Breast epithelium (tissue), 4 donors: Measurements from ENCODE around the gene ZC3H11A. TPM values are rescaled to one million over a fixed set of nuclear protein-coding genes. Genes with fewer than 3 reads are reported as not detected.
"Not testable (repeated sequence)": the region's sequence is repeated elsewhere in the genome, so short reads cannot be mapped to it uniquely, and the experiment has no call there.

ENCODE experiments used
- DNase-seq, 2 donors: peaks; one replicate each; pipeline ENCODE4 v3.0.0-alpha.2; 2019; ENCODE audit warnings: low spot score in 2 of 2
- H3K27ac ChIP-seq, 2 donors: fragments of 200-600 bp; sonication (generic) in 1 of 2; one replicate each; pipeline ENCODE4 v1.5.1; 2016 to 2019; ENCODE audit warnings: mild to moderate bottlenecking in 1 of 2
- H3K27me3 ChIP-seq, 2 donors: fragments of 200-600 bp; sonication (generic) in 1 of 2; one replicate each; pipeline versions ENCODE4 v1.5.1 to v1.6.0; 2017 to 2019; ENCODE audit warnings: control low read depth in 1 of 2, mild to moderate bottlenecking in 1 of 2
- H3K36me3 ChIP-seq: fragments of 200-600 bp; one replicate; pipeline ENCODE4 v1.5.1; 2019
- H3K4me1 ChIP-seq, 2 donors: fragments of 200-600 bp; sonication (generic); one replicate each; pipeline ENCODE4 v1.5.1; 2016 to 2019; ENCODE audit warnings: control low read depth in 1 of 2
- H3K4me3 ChIP-seq, 3 donors: fragments of 200-600 bp; sonication (generic); 1 replicate in 2 of 3; 2 replicates in 1 of 3; pipeline ENCODE4 v1.5.1; 2016 to 2019; ENCODE audit warnings: mild to moderate bottlenecking in 3 of 3, moderate library complexity in 2 of 3
- H3K9me3 ChIP-seq, 2 donors: fragments of 200-600 bp; sonication (generic) in 1 of 2; one replicate each; pipeline ENCODE4 v1.5.1; 2016 to 2019; ENCODE audit warnings: control low read depth in 1 of 2
- POLR2A ChIP-seq: fragments of 450-650 bp; IDR thresholded peaks from one replicate; pipeline ENCODE4 v1.6.1; 2016; ENCODE audit warnings: antibody characterized with exemption, mild to moderate bottlenecking, moderate library complexity
- POLR2AphosphoS5 ChIP-seq, 3 donors: sonication (generic); formaldehyde crosslinking; IDR thresholded peaks; one replicate each; pipeline ENCODE4 v1.6.1; 2017; ENCODE audit warnings: antibody characterized with exemption in 3 of 3
- intact Hi-C: fragments of 100-400 bp; cut with DNase I; formaldehyde crosslinking; loops from one replicate; pipeline ENCODE4 v1.15.1; 2023; ENCODE audit warnings: low total_unique reads
- total RNA-seq, 3 donors: library from RNA; depleted of rRNA; stranded (reverse); fragments of >200 nt; gene quantifications; one replicate each; pipeline ENCODE4 v1.1.0, GENCODE V29; 2016
- TF ChIP-seq, protein P1 (sequence below), 3 donors: fragments of 450-650 bp; IDR thresholded peaks; one replicate each; pipeline ENCODE4 v1.5.1; 2016 to 2017; ENCODE audit warnings: antibody characterized with exemption in 3 of 3, mild to moderate bottlenecking in 3 of 3, moderate library complexity in 3 of 3

ZC3H11A gene
- total RNA-seq, 3 donors from 2014 or later: 102 to 154 (median 124) TPM

DNA sequence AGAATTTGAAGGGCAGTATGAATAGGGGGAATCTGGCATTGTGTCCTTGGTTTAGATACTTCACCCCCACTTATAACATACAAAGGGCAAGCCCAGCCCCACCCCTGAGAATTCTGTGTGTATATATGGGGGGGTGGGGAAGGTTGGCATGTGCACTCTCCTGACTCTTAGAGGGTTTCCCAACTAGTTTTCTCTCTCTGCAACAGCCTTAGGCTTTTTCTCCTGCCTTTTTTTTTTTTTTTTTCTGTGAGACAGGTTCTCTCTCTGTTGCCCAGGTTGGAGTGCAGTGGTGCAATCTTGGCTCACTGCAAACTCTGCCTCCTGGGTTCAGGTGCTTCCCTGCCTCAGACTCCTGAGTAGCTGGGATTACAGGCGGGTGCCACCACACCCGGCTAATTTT, 2.9 kb upstream of the ZC3H11A start:
- intact Hi-C loops: no loop called here
- TF ChIP-seq POLR2AphosphoS5 (IDR thresholded peaks at IDR 0.05) (no peak), POLR2A (no peak)
- TF ChIP-seq, protein P1, sequence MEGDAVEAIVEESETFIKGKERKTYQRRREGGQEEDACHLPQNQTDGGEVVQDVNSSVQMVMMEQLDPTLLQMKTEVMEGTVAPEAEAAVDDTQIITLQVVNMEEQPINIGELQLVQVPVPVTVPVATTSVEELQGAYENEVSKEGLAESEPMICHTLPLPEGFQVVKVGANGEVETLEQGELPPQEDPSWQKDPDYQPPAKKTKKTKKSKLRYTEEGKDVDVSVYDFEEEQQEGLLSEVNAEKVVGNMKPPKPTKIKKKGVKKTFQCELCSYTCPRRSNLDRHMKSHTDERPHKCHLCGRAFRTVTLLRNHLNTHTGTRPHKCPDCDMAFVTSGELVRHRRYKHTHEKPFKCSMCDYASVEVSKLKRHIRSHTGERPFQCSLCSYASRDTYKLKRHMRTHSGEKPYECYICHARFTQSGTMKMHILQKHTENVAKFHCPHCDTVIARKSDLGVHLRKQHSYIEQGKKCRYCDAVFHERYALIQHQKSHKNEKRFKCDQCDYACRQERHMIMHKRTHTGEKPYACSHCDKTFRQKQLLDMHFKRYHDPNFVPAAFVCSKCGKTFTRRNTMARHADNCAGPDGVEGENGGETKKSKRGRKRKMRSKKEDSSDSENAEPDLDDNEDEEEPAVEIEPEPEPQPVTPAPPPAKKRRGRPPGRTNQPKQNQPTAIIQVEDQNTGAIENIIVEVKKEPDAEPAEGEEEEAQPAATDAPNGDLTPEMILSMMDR (IDR thresholded peaks at IDR 0.05): no peak
- Histone ChIP-seq H3K27me3 (no peaks in the 10 kb centered on the region), H3K36me3 (no peaks in the 10 kb centered on the region), H3K4me1 (no peaks in the 10 kb centered on the region), H3K4me3 (no peak overlapping the region), H3K27ac (peak overlapping the region in 1 of 2 donors; percentile 62), H3K9me3 (no peaks in the 10 kb centered on the region)
- peak in 1 of 2 donors; percentile 43 for DNase-seq

- H3K36me3 ChIP-seq, DNase-seq, H3K4me3 ChIP-seq, H3K4me1 ChIP-seq, intact Hi-C loops, H3K9me3 ChIP-seq, H3K27me3 ChIP-seq: not testable (repeated sequence)
- H3K27ac ChIP-seq: peak overlapping the region in 1 of 2 donors; percentile 40
These were observed 1.9 kb upstream of the ZC3H11A start for GRCh38 chr1:203793561-203793960.

- Histone ChIP-seq H3K27ac (peak overlapping the region; percentile 97 to 98), H3K4me3 (peak overlapping the region; percentile 83 to 86 (median 85))
- intact Hi-C loops: no loop called here
These were observed 521 bp upstream of the ZC3H11A start for GRCh38 chr1:203794764-203795440.

DNA sequence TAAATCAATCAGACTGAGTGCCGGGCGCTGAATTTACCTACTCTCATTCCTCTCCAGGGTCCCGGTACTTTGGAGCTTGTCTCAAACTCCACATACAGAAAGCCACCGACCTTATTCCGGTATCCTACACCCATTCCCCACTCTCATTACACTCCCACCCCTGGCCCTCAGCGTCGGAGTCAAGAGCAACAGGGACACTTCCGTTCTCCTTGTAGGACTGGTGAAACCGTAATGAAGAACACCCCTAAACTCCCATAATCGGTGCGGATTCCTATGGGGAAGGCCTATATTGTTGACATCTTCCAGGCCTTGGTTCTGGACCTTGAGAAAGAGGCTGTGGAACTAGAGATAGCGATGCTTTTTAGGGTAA, 798 bp downstream of the ZC3H11A start:
- Histone ChIP-seq H3K4me1 (peaks cover 8 to 9% of the 10 kb centered on the region in 2 donors), H3K27me3 (no peaks in the 10 kb centered on the region), H3K9me3 (no peaks in the 10 kb centered on the region), H3K36me3 (no peaks in the 10 kb centered on the region), H3K4me3 (peak overlapping the region; percentile 83 to 86 (median 85)), H3K27ac (peak overlapping the region; percentile 97 to 98)
- TF ChIP-seq, protein P1 (IDR thresholded peaks at IDR 0.05): no peak
- TF ChIP-seq POLR2A (no peak), POLR2AphosphoS5 (IDR thresholded peaks at IDR 0.05) (no peak)
- intact Hi-C loops: no loop called here
- peak in 1 of 2 donors; percentile 20 for DNase-seq

More at GRCh38 chr1:203794764-203795440, 521 bp upstream of the ZC3H11A start:
- peak in 1 of 2 donors; percentile 20 for DNase-seq
- H3K27me3 ChIP-seq: no peaks in the 10 kb centered on the region
- H3K36me3 ChIP-seq: no peaks in the 10 kb centered on the region
- no peak for TF ChIP-seq POLR2A
- TF ChIP-seq, protein P1 (IDR thresholded peaks at IDR 0.05): no peak
- TF ChIP-seq POLR2AphosphoS5 (IDR thresholded peaks at IDR 0.05): no peak
- peaks cover 8 to 9% of the 10 kb centered on the region in 2 donors for H3K4me1 ChIP-seq
- no peaks in the 10 kb centered on the region for H3K9me3 ChIP-seq

DNA sequence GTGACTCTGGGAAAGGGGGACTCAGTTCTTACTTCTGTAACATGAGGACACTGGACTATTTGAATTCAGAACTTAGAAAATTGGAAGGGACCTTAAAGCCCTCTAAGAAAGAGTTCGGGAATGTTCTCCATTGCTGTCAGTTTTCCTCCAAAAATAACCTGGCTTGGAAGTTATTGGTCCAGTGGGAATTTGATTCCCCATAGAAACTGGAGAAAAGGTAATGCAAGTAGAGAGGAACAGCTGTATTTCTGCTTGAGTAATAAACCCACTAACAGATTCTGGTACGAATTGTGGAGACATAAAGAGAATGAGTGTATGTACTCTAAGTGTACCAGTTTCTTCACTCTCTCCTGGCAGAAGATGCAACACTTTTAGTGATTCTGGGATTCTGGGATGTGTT, 1.8 kb downstream of the ZC3H11A start:
- Histone ChIP-seq H3K4me3 (peak overlapping the region; percentile 83 to 86 (median 85)), H3K4me1 (peaks cover 8 to 9% of the 10 kb centered on the region in 2 donors), H3K27me3 (no peaks in the 10 kb centered on the region), H3K27ac (peak overlapping the region in 1 of 2 donors; percentile 98), H3K9me3 (no peaks in the 10 kb centered on the region), H3K36me3 (no peaks in the 10 kb centered on the region)
- no peak for TF ChIP-seq POLR2A
- TF ChIP-seq, protein P1 (IDR thresholded peaks at IDR 0.05): no peak
- TF ChIP-seq POLR2AphosphoS5 (IDR thresholded peaks at IDR 0.05): no peak
- no peak for DNase-seq
- intact Hi-C loops: no loop called here
